ENCODE measurements around the gene XCR1.
A peak's percentile ranks its signal among the peaks of the same experiment; 100 is the strongest.

XCR1 gene

DNA sequence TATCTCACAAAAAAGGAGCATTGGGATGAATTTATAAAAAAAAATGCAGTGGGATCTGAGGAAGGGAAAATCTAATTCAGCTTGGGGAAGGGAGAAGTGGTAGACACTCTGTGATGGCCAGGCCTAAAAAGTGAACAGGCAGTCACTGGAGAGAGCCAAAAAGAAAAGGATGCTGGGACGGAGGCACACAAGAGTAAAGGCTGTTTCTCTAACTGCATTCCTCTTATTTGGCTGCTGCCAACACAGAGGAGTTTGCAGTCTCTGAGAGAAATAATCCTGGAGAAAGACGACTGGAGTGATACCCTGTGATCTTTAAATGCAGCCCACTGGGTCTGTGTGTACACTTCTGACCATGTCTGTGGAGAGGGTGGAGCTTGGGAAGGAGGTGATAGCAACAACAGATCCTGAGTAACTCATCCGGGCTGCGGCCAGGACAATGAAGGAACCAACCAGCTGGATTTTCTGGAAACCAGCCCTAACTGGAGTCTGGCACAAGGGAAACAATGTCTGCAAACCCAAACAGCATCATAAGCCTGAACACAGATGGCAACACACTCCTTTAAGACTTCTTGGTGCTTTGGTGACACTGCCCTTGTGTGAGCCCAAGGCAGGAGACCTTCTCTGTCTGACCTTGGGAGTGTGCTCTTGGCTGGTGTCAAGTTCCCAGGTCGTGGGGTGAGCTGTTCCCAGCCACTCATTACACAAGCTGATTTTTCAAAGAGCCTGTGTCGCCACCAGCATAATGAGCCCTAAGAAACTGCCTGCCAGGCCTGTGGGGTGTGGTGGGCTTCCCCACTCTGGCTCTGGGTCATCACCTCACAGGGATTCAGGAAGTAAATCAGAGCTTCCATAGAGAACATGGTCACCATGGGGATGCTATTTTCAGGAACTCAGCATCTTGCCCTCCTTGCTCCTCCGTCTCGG, 39.7 kb downstream of the XCR1 start:
- no peak for DNase-seq (ENCODE audit: low read depth)
- TF ChIP-seq, protein P1, sequence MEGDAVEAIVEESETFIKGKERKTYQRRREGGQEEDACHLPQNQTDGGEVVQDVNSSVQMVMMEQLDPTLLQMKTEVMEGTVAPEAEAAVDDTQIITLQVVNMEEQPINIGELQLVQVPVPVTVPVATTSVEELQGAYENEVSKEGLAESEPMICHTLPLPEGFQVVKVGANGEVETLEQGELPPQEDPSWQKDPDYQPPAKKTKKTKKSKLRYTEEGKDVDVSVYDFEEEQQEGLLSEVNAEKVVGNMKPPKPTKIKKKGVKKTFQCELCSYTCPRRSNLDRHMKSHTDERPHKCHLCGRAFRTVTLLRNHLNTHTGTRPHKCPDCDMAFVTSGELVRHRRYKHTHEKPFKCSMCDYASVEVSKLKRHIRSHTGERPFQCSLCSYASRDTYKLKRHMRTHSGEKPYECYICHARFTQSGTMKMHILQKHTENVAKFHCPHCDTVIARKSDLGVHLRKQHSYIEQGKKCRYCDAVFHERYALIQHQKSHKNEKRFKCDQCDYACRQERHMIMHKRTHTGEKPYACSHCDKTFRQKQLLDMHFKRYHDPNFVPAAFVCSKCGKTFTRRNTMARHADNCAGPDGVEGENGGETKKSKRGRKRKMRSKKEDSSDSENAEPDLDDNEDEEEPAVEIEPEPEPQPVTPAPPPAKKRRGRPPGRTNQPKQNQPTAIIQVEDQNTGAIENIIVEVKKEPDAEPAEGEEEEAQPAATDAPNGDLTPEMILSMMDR (conservative IDR thresholded peaks at IDR 0.05; ENCODE audit: low read depth, low read length) = no peak
- no peak overlapping the region for H3K4me3 ChIP-seq (ENCODE audit: low read length)

DNA sequence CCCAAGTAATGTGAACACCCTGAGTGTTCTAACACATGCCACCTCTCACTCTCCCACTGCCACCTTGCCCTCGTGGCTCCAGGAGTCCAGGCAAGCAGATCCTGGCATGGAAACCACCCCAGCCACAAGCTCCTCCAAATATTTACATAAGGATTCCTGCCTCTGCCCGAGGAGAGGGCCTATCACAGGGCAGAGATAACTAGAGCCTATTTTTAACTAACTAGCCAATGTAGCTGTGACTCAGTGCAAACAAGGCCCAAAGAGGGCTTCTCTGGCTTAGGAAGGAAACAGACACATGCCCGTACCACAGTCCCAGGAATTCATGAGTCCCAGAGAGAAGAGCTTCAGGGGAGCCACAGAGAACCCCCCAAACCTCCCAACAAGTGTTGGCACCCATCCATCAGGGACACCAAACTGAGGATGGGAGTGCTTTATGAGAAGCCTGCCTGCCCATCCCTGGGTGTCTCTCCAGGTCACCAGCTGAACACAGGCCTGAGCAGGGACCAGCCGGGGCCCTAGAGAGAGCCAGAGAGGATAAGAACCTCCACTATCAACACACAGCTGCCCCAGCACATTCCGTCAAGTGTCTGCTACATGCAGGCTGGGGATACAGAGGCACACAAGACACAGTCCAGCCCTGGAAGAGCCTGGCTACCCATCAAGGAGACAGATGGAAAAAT, 40.8 kb downstream of the XCR1 start:
- peak; percentile 34 for DNase-seq (ENCODE audit: low read depth)
- TF ChIP-seq, protein P1 (conservative IDR thresholded peaks at IDR 0.05; ENCODE audit: low read depth, low read length) = no peak
- no peak overlapping the region for H3K4me3 ChIP-seq (ENCODE audit: low read length)

DNA sequence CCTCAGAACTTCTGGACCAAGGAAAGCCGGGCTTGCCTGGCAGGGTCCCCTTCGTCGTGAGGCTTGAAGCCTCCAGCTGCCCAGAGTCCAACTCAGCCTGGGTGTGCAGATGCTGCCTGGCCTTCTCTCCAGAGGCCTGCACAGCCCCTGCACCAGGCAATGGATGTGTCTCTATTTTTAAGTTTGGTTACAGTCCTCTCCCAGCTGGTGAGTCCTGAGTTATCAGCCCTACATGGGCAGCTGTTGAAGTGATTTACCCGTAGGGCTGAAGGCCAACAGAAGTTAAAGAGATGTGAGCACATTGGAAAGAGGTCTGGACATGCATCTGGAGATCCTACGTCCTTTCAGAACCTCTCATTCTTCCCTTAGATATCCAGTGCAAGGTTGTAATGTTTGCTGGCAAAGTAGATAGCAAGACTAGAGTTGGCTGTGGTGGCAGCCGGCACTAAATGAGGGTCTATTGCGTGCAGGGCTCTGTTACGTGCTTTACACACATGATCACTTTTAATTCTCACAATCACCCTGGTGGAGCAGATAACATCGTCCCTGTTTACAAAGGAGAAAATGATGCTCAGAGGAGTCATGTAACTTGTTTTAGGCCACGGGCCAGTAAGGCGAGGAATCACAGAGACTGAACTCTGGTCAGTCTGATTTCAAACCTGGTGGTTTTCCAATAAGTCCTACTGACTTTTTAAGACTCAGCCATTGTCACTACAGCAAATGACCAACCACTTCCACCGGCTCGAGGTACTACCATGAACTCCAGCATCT, 41.6 kb downstream of the XCR1 start:
- TF ChIP-seq, protein P1 (conservative IDR thresholded peaks at IDR 0.05; ENCODE audit: low read depth, low read length) = no peak
- DNase-seq (ENCODE audit: low read depth) = no peak
- no peak overlapping the region for H3K4me3 ChIP-seq (ENCODE audit: low read length)

DNA sequence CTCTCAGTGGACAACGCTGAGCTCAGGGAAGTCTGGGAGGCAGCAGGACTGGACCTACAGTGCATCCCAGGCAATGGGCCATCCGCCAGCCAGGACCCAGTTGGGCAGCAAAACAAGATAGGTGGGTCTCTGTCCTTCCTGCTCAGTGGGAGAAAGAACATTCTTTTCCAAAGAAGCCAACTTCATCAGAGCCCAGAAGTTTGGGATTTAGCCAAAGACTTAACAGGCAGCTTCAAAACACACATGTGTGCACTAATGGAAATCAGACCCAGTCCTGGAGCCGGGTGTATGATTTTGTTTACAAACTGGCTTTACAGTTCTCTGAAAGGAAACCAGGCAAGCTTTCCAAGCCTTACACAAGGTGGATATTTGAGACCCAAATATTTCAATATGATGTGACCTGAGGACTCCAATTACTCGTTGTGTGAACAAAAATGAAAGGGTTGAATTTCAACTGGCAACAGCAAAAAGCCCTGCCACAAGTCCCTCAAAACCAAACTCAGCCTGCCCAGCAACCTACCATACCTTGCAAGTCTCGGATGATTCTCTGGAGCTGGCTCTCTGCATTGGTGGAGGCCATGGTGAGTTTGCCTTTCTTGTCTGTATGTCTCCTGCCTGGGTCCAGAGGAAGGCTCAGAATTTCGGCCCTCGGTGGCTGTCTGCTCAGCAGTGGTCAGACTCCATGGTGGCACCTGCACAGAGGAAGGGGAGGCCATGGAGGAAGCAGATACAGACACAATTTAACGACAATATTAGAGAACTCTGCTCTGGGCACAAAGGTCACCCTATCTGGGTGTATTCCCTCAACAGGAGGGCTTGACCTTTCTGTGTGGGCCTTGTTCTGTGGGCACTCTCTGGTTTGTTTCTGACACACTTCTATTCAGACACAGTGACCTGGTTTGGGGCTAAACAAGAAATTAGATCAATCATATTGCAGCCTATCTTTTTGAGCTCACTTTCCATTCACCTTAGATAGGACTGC, 42.7 kb downstream of the XCR1 start:
- no peak overlapping the region for H3K4me3 ChIP-seq (ENCODE audit: low read length)
- TF ChIP-seq, protein P1 (conservative IDR thresholded peaks at IDR 0.05; ENCODE audit: low read depth, low read length) = no peak
- no peak for DNase-seq (ENCODE audit: low read depth)

DNA sequence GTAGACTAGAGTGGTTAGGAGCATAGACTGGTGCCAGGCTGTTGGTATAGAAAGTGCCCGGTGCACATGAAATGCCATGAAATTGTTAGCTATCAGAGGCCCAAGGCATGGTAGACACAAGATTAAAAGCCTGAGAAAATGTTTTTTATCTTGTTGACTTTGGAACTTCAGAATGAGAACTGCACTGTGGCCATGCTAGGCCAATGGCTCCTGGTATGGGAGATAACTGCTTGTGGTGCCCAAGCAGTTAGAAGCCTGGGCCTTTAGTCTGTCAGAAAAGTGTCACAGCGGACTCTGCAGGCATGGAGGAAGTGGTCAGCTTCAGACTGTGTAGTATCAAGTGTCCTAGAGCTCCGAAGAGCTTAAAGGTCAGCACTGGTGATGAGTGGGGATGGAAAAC, 43.5 kb downstream of the XCR1 start:
- H3K4me3 ChIP-seq (ENCODE audit: low read length) = no peak overlapping the region
- TF ChIP-seq, protein P1 (conservative IDR thresholded peaks at IDR 0.05; ENCODE audit: low read depth, low read length) = no peak
- no peak for DNase-seq (ENCODE audit: low read depth)

All from retinal pigment epithelial cell (primary cell).